Mesendoderm (in vitro differentiated cells): ENCODE measurements around the gene SLC37A3.
A peak's percentile ranks its signal among the peaks of the same experiment; 100 is the strongest.

Experiments
- DNase-seq: peaks from one replicate; pipeline ENCODE4 v3.0.0; 2013
- H2AK5ac ChIP-seq: 2 replicates; pipeline ENCODE4 v1.6.1; 2013; ENCODE audit warnings: low read length, inconsistent platforms
- H2BK120ac ChIP-seq: 2 replicates; pipeline ENCODE4 v1.6.1; 2013; ENCODE audit warnings: low read depth, mild to moderate bottlenecking, low read length, moderate library complexity, mixed read lengths
- H2BK15ac ChIP-seq: replicated peaks from 2 replicates; pipeline ENCODE4 v1.6.1; 2013; ENCODE audit warnings: low read depth, mild to moderate bottlenecking, moderate library complexity
- H2BK5ac ChIP-seq: 2 replicates; pipeline ENCODE4 v1.6.1; 2013; ENCODE audit warnings: low read length, inconsistent platforms
- H3K18ac ChIP-seq: 2 replicates; pipeline ENCODE4 v1.6.1; 2013; ENCODE audit warnings: mild to moderate bottlenecking, low read length, mixed read lengths
- H3K23ac ChIP-seq: one replicate; pipeline ENCODE4 v1.6.1; 2013; ENCODE audit warnings: low read length
- H3K27ac ChIP-seq: 2 replicates; pipeline ENCODE4 v1.5.1; 2013; ENCODE audit warnings: low read depth, mild to moderate bottlenecking, inconsistent platforms, low read length, moderate library complexity
- H3K27me3 ChIP-seq: 2 replicates; pipeline ENCODE4 v1.6.1; 2013; ENCODE audit warnings: low read length, control low read depth, mild to moderate bottlenecking, inconsistent platforms; ENCODE audit not compliant: insufficient read depth, poor library complexity
- H3K36me3 ChIP-seq: 2 replicates; pipeline ENCODE4 v1.6.1; 2013; ENCODE audit warnings: low read length, inconsistent platforms; ENCODE audit not compliant: control insufficient read depth, insufficient read depth
- H3K4ac ChIP-seq: one replicate; pipeline ENCODE4 v1.6.1; 2013; ENCODE audit warnings: low read depth, mild to moderate bottlenecking, low read length, moderate library complexity
- H3K4me1 ChIP-seq: 2 replicates; pipeline ENCODE4 v1.6.1; 2013; ENCODE audit warnings: low read depth, low read length, inconsistent platforms; ENCODE audit not compliant: control insufficient read depth
- H3K4me2 ChIP-seq: 2 replicates; pipeline ENCODE4 v1.6.1; 2013; ENCODE audit warnings: low read length
- H3K4me3 ChIP-seq: 2 replicates; pipeline ENCODE4 v1.5.1; 2013; ENCODE audit warnings: mild to moderate bottlenecking, low read length
- H3K56ac ChIP-seq: one replicate; pipeline ENCODE4 v1.6.1; 2013; ENCODE audit warnings: low read length
- H3K79me1 ChIP-seq: 2 replicates; pipeline ENCODE4 v1.6.1; 2013; ENCODE audit warnings: low read length, inconsistent platforms
- H3K79me2 ChIP-seq: 2 replicates; pipeline ENCODE4 v1.6.1; 2013; ENCODE audit warnings: mild to moderate bottlenecking, low read length; ENCODE audit not compliant: control insufficient read depth, insufficient read depth
- H3K9ac ChIP-seq: 2 replicates; pipeline ENCODE4 v1.6.1; 2013; ENCODE audit warnings: low read length, inconsistent platforms
- H4K5ac ChIP-seq: one replicate; pipeline ENCODE4 v1.6.1; 2013; ENCODE audit warnings: low read length
- H4K8ac ChIP-seq: one replicate; pipeline ENCODE4 v1.6.1; 2013; ENCODE audit warnings: low read depth, mild to moderate bottlenecking, control low read depth, low read length, moderate library complexity
- WGBS: extraction: QIAGEN DNeasy Blood & Tissue Kit; methylation state at CpG from one replicate; pipeline ENCODE4 v1.1.7; 2013; ENCODE audit warnings: low lambda C conversion rate, missing lambda C conversion rate; ENCODE audit not compliant: insufficient coverage; ENCODE audit errors: extremely low coverage; 5-methylcytosine and 5-hydroxymethylcytosine counted together

The SLC37A3 gene

DNA sequence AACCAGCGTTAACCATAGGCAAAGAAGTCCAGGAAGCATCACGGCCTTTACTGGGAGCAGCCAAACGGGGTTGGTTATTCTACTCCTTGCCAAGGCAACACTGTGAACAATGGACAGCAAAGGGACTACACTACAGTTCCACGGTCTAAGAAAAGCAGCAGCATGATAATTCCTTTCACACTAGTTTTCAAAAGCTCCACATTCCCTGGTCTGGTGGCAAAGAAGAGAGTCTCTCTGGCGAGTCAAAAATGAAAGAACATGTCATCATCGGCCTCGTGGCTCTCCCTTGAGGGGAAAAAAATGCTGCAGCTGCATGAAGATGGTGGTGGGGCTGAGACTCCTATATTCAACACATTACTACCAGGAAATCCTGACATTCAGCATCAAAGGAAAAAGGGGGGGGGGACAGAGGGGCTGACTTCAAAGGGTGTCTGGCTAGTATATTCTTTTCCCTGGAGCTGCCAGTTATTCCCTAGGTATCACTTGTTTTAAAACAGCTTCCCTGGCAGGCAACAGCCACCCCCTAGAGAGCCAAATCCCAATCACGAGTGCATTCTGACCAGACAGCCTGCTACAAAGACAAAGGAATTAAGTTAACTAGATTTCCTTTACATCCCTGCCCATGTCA, 49.1 kb downstream of the SLC37A3 start:
- Histone ChIP-seq H3K4me3 (no peak overlapping the region), H2AK5ac (no peak overlapping the region), H2BK5ac (no peak overlapping the region), H3K27ac (no peak overlapping the region), H3K18ac (no peak overlapping the region), H4K8ac (no peak overlapping the region), H3K79me2 (no peaks in the 10 kb centered on the region), H3K23ac (no peak overlapping the region), H3K4me2 (no peak overlapping the region), H2BK120ac (no peak overlapping the region), H3K9ac (no peak overlapping the region), H3K79me1 (no peaks in the 10 kb centered on the region), H3K36me3 (peaks cover 7% of the 10 kb centered on the region), H3K27me3 (no peaks in the 10 kb centered on the region), H3K56ac (peak overlapping the region; percentile 29), H3K4me1 (peaks cover 8% of the 10 kb centered on the region), H2BK15ac (no peak overlapping the region), H4K5ac (no peak overlapping the region), H3K4ac (no peak overlapping the region)
- DNase-seq: peak; percentile 53
- WGBS: no CpG with 5 or more reads among the region's 8 CpGs

DNA sequence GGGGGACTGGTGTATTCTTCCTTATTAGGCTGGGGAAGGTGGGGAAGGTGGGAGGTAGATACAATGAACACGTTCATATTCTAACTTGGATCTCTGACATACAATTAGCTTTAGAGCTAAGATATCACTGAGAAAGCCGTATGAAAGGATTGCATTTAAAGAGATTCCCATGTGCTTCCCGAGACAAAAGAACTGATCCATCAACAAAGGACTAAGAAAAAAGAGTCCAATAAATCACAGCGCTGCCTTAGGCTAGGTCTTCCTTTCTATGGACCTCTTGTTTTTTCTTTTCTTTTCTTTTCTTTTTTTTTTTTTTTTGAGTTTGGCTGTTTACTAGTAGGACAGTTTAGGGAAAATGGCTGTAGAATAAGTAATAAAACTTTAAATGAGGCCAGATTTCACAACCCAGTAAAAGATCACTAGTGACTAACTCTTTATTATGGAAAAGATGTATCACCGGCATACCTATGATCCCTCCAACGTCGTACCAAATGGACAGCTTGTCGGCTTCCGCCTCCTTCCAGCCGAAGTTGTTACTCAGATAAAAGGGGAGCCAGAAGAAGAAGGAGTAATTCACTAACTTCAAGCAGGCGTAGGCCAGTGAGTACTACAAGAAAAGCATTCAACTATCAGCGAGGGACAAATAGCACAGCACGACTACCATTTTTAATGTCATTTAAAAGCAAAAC, 50.0 kb downstream of the SLC37A3 start:
- H2BK120ac ChIP-seq: no peak overlapping the region
- DNase-seq: no peak
- no peak overlapping the region for H3K4me3 ChIP-seq
- peaks cover 8% of the 10 kb centered on the region for H3K4me1 ChIP-seq
- H3K9ac ChIP-seq: no peak overlapping the region
- no CpG with 5 or more reads among the region's 13 CpGs for WGBS
- no peak overlapping the region for H3K56ac ChIP-seq
- no peak overlapping the region for H3K18ac ChIP-seq
- H3K4ac ChIP-seq: no peak overlapping the region
- H3K27me3 ChIP-seq: no peaks in the 10 kb centered on the region
- no peaks in the 10 kb centered on the region for H3K79me2 ChIP-seq
- H3K4me2 ChIP-seq: no peak overlapping the region
- no peak overlapping the region for H2AK5ac ChIP-seq
- H3K23ac ChIP-seq: no peak overlapping the region
- H4K8ac ChIP-seq: no peak overlapping the region
- peak overlapping the region; percentile 30 for H2BK5ac ChIP-seq
- H2BK15ac ChIP-seq: no peak overlapping the region
- no peaks in the 10 kb centered on the region for H3K79me1 ChIP-seq
- H3K36me3 ChIP-seq: peaks cover 7% of the 10 kb centered on the region
- no peak overlapping the region for H4K5ac ChIP-seq
- H3K27ac ChIP-seq: no peak overlapping the region

- no peaks in the 10 kb centered on the region for H3K79me2 ChIP-seq
- no peak overlapping the region for H3K23ac ChIP-seq
- H3K36me3 ChIP-seq: peaks cover 10% of the 10 kb centered on the region
- H2AK5ac ChIP-seq: no peak overlapping the region
- H3K9ac ChIP-seq: no peak overlapping the region
- H3K27ac ChIP-seq: no peak overlapping the region
- H3K18ac ChIP-seq: no peak overlapping the region
- no peak overlapping the region for H3K4me3 ChIP-seq
- H2BK120ac ChIP-seq: no peak overlapping the region
- no peak overlapping the region for H4K5ac ChIP-seq
- no peak overlapping the region for H3K4ac ChIP-seq
- H4K8ac ChIP-seq: no peak overlapping the region
- no peak overlapping the region for H3K4me2 ChIP-seq
- no peak overlapping the region for H3K56ac ChIP-seq
- H2BK5ac ChIP-seq: no peak overlapping the region
- no peak overlapping the region for H2BK15ac ChIP-seq
- H3K79me1 ChIP-seq: no peaks in the 10 kb centered on the region
- WGBS: no CpG with 5 or more reads among the region's 5 CpGs
- H3K27me3 ChIP-seq: no peaks in the 10 kb centered on the region
- peaks cover 8% of the 10 kb centered on the region for H3K4me1 ChIP-seq
- DNase-seq: no peak
Observed at GRCh38 chr7:140347218-140347617, 51.1 kb downstream of the SLC37A3 start.

DNA sequence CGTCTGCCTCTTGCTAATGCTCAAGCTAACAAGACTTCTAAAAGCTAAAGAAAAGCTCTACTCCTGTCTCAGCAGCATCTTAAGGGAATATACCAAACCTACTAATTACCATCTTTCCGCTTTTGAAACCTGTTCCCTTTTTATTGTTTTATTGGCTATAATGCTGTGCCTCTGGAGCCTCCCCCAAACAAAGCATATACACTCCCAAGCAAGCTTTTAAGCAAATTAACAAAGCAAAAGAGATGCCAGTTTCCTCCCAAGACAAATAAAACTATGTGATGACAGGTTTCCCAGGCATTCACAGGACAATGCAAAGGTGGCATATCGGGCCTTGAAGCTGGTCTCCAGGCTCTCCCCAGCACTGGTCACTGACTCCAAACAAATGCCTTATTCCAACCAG, 52.9 kb downstream of the SLC37A3 start:
- Histone ChIP-seq H2BK5ac (no peak overlapping the region), H3K27ac (no peak overlapping the region)

GRCh38 chr7:140342727-140343514, 55.4 kb downstream of the SLC37A3 start:
- H3K56ac ChIP-seq: no peak overlapping the region
- no peaks in the 10 kb centered on the region for H3K4me1 ChIP-seq
- no CpG with 5 or more reads among the region's 13 CpGs for WGBS
- no peak overlapping the region for H3K4me2 ChIP-seq
- no peak overlapping the region for H2AK5ac ChIP-seq
- H3K18ac ChIP-seq: no peak overlapping the region
- H3K4ac ChIP-seq: no peak overlapping the region
- H4K5ac ChIP-seq: no peak overlapping the region
- H2BK15ac ChIP-seq: no peak overlapping the region
- no peak overlapping the region for H3K23ac ChIP-seq
- no peak overlapping the region for H3K27ac ChIP-seq
- no peaks in the 10 kb centered on the region for H3K79me1 ChIP-seq
- no peak overlapping the region for H2BK5ac ChIP-seq
- H3K36me3 ChIP-seq: peaks cover 8% of the 10 kb centered on the region
- H2BK120ac ChIP-seq: no peak overlapping the region
- DNase-seq: peak; percentile 76
- H3K4me3 ChIP-seq: no peak overlapping the region
- no peaks in the 10 kb centered on the region for H3K27me3 ChIP-seq
- no peak overlapping the region for H4K8ac ChIP-seq
- no peak overlapping the region for H3K9ac ChIP-seq
- H3K79me2 ChIP-seq: no peaks in the 10 kb centered on the region

More for the DNA sequence above, 52.9 kb downstream of the SLC37A3 start:
- H3K4me1 ChIP-seq: peaks cover 8% of the 10 kb centered on the region
- H3K23ac ChIP-seq: no peak overlapping the region
- H2BK120ac ChIP-seq: no peak overlapping the region
- H3K36me3 ChIP-seq: peaks cover 10% of the 10 kb centered on the region
- no peak for DNase-seq
- no peaks in the 10 kb centered on the region for H3K79me1 ChIP-seq
- H4K5ac ChIP-seq: no peak overlapping the region
- H3K4me2 ChIP-seq: no peak overlapping the region
- no peak overlapping the region for H3K4ac ChIP-seq
- H3K9ac ChIP-seq: no peak overlapping the region
- no peak overlapping the region for H3K56ac ChIP-seq
- no peaks in the 10 kb centered on the region for H3K79me2 ChIP-seq
- no peak overlapping the region for H3K4me3 ChIP-seq
- H3K18ac ChIP-seq: no peak overlapping the region
- H2AK5ac ChIP-seq: no peak overlapping the region
- no peak overlapping the region for H2BK15ac ChIP-seq
- no CpG with 5 or more reads among the region's 3 CpGs for WGBS
- no peaks in the 10 kb centered on the region for H3K27me3 ChIP-seq
- H4K8ac ChIP-seq: no peak overlapping the region
